Tibial artery (tissue), 4 donors: ENCODE data around the gene FBXL17.

Source experiments
- DNase-seq, 2 donors: peaks; one replicate each; pipeline ENCODE4 v3.0.0-alpha.2; 2019
- H3K27ac ChIP-seq, 2 donors: fragments of 200-600 bp; sonication (generic) in 1 of 2; 1 replicate in 1 of 2; 2 replicates in 1 of 2; pipeline ENCODE4 v1.5.1; 2018 to 2019; ENCODE audit warnings: mild to moderate bottlenecking in 1 of 2
- H3K27me3 ChIP-seq, 2 donors: fragments of 200-600 bp; sonication (generic) in 1 of 2; one replicate each; pipeline versions ENCODE4 v1.5.1 to v1.6.0; 2016 to 2019
- H3K36me3 ChIP-seq, 3 donors: fragments of 200-600 bp; sonication (generic) in 2 of 3; one replicate each; pipeline ENCODE4 v1.5.1; 2016 to 2019; ENCODE audit warnings: mild to moderate bottlenecking in 2 of 3
- H3K4me1 ChIP-seq, 4 donors: fragments of 200-600 bp; sonication (generic) in 2 of 4; 1 replicate in 3 of 4; 2 replicates in 1 of 4; pipeline ENCODE4 v1.5.1; 2016 to 2019
- H3K4me3 ChIP-seq, 2 donors: fragments of 200-600 bp; sonication (generic) in 1 of 2; 1 replicate in 1 of 2; 2 replicates in 1 of 2; pipeline ENCODE4 v1.5.1; 2018 to 2019; ENCODE audit warnings: mild to moderate bottlenecking in 2 of 2
- H3K9me3 ChIP-seq, 3 donors: fragments of 200-600 bp; sonication (generic) in 1 of 3; one replicate each; pipeline ENCODE4 v1.5.1; 2016 to 2019
- CTCF ChIP-seq, 2 experiments: fragments of 200-600 bp in 1 of 2; fragments of 450-650 bp in 1 of 2; IDR thresholded peaks; one replicate each; pipeline ENCODE4 v1.5.1; 2017 to 2019; ENCODE audit warnings: antibody characterized with exemption in 2 of 2, mild to moderate bottlenecking in 1 of 2, moderate library complexity in 1 of 2
- intact Hi-C: fragments of 100-400 bp; cut with DNase I; formaldehyde crosslinking; loops from one replicate; pipeline ENCODE4 v1.15.0; 2023; ENCODE audit warnings: low total_unique reads

FBXL17 gene

GRCh38 chr5:107857785-107858184 is 524.1 kb downstream of the FBXL17 start:
- H3K4me1 ChIP-seq: no peaks in the 10 kb centered on the region

GRCh38 chr5:107855171-107855570 is 526.7 kb downstream of the FBXL17 start:
- Histone ChIP-seq H3K4me1 (no peaks in the 10 kb centered on the region), H3K27ac (no peak overlapping the region), H3K27me3 (no peaks in the 10 kb centered on the region), H3K4me3 (no peak overlapping the region), H3K36me3 (no peaks in the 10 kb centered on the region), H3K9me3 (no peaks in the 10 kb centered on the region)
- no peak for TF ChIP-seq CTCF (IDR thresholded peaks at IDR 0.05)
- intact Hi-C loops: no loop called here
- DNase-seq: no peak

More at GRCh38 chr5:107857785-107858184, 524.1 kb downstream of the FBXL17 start:
- TF ChIP-seq CTCF (IDR thresholded peaks at IDR 0.05): no peak
- H3K27me3 ChIP-seq: no peaks in the 10 kb centered on the region
- no peak overlapping the region for H3K4me3 ChIP-seq
- H3K27ac ChIP-seq: no peak overlapping the region
- peaks cover 0 to 9% (median 6%) of the 10 kb centered on the region in 3 donors for H3K36me3 ChIP-seq
- no peaks in the 10 kb centered on the region for H3K9me3 ChIP-seq
- intact Hi-C loops: no loop called here
- DNase-seq: no peak

- no peaks in the 10 kb centered on the region for H3K27me3 ChIP-seq
- no peaks in the 10 kb centered on the region for H3K9me3 ChIP-seq
- no peak overlapping the region for H3K4me3 ChIP-seq
- no peaks in the 10 kb centered on the region for H3K4me1 ChIP-seq
- TF ChIP-seq CTCF (IDR thresholded peaks at IDR 0.05): no peak
- no peak for DNase-seq
- intact Hi-C loops: no loop called here
- no peak overlapping the region for H3K27ac ChIP-seq
- H3K36me3 ChIP-seq: no peaks in the 10 kb centered on the region
These were observed 528.2 kb downstream of the FBXL17 start for GRCh38 chr5:107853696-107854095.

GRCh38 chr5:107853031-107853430 is 528.9 kb downstream of the FBXL17 start:
- Histone ChIP-seq H3K36me3 (no peaks in the 10 kb centered on the region), H3K4me3 (no peak overlapping the region), H3K9me3 (no peaks in the 10 kb centered on the region), H3K27me3 (no peaks in the 10 kb centered on the region), H3K4me1 (no peaks in the 10 kb centered on the region), H3K27ac (no peak overlapping the region)
- no peak for TF ChIP-seq CTCF (IDR thresholded peaks at IDR 0.05)
- intact Hi-C loops: no loop called here
- DNase-seq: no peak

GRCh38 chr5:107849118-107849517 is 532.8 kb downstream of the FBXL17 start:
- TF ChIP-seq CTCF (IDR thresholded peaks at IDR 0.05): no peak
- H3K4me1 ChIP-seq: no peaks in the 10 kb centered on the region
- intact Hi-C loops: no loop called here
- no peak overlapping the region for H3K27ac ChIP-seq
- peaks cover 0 to 5% (median 0%) of the 10 kb centered on the region in 3 donors for H3K9me3 ChIP-seq
- no peaks in the 10 kb centered on the region for H3K36me3 ChIP-seq
- H3K4me3 ChIP-seq: no peak overlapping the region
- no peaks in the 10 kb centered on the region for H3K27me3 ChIP-seq
- DNase-seq: no peak

- H3K4me1 ChIP-seq: no peaks in the 10 kb centered on the region
- H3K9me3 ChIP-seq: no peaks in the 10 kb centered on the region
- H3K27me3 ChIP-seq: no peaks in the 10 kb centered on the region
- H3K36me3 ChIP-seq: no peaks in the 10 kb centered on the region
- TF ChIP-seq CTCF (IDR thresholded peaks at IDR 0.05): no peak
- intact Hi-C loops: no loop called here
- H3K4me3 ChIP-seq: no peak overlapping the region
- no peak overlapping the region for H3K27ac ChIP-seq
- DNase-seq: no peak
These were observed 541.3 kb downstream of the FBXL17 start for GRCh38 chr5:107840592-107840991.
